GM12801 (cell line): Measurements from ENCODE around the gene FOXK1.

Experiments used
- TF ChIP-seq, protein P1 (sequence below): IDR thresholded peaks from one replicate; pipeline ENCODE4 v1.5.1; 2011; ENCODE audit warnings: control low read depth; ENCODE audit not compliant: insufficient read length; ENCODE audit errors: extremely low read depth

The FOXK1 gene

DNA sequence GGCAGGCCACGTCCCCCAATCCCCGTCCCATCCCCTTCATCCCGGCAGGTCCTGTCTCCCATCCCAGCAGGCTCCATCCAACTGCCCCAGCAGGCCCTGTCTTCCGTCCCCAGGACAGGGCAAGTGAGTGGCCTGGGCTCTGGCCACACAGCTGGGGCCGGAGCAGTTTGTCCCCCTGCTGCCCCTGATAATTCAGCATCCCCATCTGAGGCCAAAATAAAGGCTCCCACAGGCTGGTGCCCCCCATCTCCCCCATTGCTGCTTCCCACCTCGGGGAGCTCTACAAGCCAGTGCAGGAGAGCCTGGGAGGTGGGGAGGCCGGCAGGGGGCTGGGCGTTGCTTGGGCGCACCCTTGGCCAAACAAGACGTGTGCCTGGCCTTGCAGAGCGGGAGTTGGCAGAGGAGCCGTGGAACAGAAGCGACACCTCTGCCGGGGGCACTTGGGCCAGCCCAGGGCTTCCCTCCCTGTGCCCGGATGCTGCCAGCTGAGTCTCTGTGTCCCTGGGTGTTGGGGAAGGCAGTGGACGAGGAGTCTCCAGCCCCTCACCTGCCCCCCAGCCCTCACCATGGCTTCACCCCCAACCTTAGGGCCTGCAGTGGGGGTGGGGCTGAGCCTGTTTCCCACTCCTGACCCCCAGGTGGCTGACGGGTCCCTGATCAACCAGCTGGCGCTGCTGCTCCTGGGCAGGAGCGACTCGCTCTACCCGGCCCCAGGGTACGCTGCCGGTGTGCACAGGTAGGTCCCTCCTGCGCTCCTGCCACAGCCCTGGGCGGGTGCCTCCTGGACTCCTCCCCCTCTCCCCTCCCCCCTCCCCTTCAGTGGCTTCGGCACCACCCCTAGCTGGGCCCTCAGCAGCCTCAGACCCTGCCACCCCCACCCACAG lies 107.3 kb downstream of the FOXK1 start:
- TF ChIP-seq, protein P1, sequence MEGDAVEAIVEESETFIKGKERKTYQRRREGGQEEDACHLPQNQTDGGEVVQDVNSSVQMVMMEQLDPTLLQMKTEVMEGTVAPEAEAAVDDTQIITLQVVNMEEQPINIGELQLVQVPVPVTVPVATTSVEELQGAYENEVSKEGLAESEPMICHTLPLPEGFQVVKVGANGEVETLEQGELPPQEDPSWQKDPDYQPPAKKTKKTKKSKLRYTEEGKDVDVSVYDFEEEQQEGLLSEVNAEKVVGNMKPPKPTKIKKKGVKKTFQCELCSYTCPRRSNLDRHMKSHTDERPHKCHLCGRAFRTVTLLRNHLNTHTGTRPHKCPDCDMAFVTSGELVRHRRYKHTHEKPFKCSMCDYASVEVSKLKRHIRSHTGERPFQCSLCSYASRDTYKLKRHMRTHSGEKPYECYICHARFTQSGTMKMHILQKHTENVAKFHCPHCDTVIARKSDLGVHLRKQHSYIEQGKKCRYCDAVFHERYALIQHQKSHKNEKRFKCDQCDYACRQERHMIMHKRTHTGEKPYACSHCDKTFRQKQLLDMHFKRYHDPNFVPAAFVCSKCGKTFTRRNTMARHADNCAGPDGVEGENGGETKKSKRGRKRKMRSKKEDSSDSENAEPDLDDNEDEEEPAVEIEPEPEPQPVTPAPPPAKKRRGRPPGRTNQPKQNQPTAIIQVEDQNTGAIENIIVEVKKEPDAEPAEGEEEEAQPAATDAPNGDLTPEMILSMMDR, result no peak

GRCh38 chr7:4790078-4790465 lies 108.0 kb downstream of the FOXK1 start:
- TF ChIP-seq, protein P1, result no peak

- TF ChIP-seq, protein P1, result no peak
Observed at GRCh38 chr7:4790516-4790991, 108.5 kb downstream of the FOXK1 start.

GRCh38 chr7:4791101-4791737 lies 109.1 kb downstream of the FOXK1 start:
- TF ChIP-seq, protein P1, result no peak

DNA sequence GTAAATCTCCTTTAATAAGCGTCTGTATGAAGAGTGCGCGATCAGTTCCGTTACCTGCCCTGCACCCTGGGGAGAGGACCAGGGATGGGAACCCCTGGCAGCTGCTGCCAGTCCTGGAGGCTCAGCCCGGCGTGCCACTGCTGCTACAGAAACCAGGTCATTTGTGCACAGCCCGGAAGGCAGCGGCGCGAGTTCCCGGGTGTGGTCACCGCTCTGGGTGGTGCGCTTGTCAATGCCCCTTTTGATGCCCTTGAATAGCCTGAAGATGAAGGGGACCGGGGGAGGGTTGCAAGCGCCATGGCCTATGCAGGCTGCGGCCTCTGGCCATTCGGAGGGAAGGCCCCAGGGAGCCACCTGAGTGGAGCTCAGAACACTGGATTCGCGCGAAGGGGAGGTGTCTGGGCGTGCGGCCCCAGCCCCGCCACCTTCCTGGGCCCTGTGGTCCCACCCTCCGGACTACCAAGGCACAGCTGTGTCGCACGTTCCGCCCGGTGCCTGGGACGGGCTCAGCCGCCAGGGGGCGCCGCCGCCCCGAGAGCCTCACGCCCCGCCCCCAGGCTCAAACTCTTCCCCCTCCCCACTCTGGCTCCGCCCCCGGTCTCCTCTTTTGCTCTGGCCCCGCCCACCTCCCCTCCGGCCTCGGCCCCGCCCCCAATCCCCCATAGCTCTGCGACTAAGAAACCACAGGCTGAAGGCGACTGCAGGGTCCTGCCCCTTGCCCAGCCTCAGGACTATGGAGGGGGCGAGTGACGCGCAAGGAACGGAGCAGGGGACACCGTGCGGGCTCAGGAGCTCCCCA lies 109.8 kb downstream of the FOXK1 start:
- TF ChIP-seq, protein P1, result no peak

DNA sequence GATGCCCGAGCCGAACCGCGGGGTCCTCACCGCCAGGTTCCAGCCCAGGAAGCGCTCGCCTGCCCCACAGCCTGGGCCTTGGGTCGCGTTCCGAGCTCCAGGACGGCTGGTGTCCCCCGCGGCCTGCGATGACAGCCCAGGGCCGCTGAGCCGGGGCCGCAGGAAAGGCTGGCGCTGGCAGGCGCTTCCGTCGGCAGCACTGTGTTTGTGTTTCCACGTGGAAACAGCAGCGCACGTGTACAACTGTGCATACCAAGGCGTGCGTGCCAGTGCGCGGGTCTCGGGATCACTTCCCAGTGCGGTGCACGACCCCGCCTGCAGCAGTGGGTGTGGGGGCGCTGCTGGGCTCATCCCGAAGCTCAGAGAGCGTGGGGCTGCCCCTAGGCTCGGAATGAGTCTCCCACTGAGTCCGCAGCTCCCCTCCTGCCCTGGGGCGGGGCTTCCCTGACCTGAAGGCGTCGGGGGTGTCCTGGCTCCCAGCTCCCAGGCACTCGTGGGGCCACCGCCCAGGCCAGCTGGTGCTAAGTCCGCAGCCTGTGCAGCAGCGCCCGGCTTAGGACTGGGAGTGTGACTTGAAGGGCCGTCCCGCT lies 110.5 kb downstream of the FOXK1 start:
- TF ChIP-seq, protein P1, result no peak
